SU-DHL-6 (cell line): ENCODE data around the gene HIPK3.

Experiments
- CTCF ChIP-seq: fragments of 200-600 bp; sonication (generic); IDR thresholded peaks from one replicate; pipeline ENCODE4 v1.5.1; 2017; ENCODE audit warnings: antibody characterized with exemption, mild to moderate bottlenecking, low read length, moderate library complexity; ENCODE audit not compliant: insufficient read depth, poor library complexity, severe bottlenecking
- EZH2phosphoT487 ChIP-seq: fragments of 200-600 bp; sonication (generic), shearing (Covaris generic); conservative IDR thresholded peaks from 2 replicates; pipeline ENCODE4 v1.6.1; 2018; ENCODE audit warnings: mild to moderate bottlenecking, antibody characterized with exemption, low read length, moderate library complexity, mixed read lengths

- TF ChIP-seq EZH2phosphoT487 (no peak), CTCF (no peak)
These were observed 8.7 kb upstream of the HIPK3 start for GRCh38 chr11:33248416-33248971.
